Parathyroid adenoma (tissue), 2 donors: ENCODE data around the gene PLPP4.

Experiments
- H2AFZ ChIP-seq: fragments of 300-600 bp; sonication (generic); one replicate; pipeline ENCODE4 v1.7.0; 2017; ENCODE audit warnings: antibody characterized with exemption, mild to moderate bottlenecking
- H3K27ac ChIP-seq: fragments of 300-600 bp; sonication (generic); one replicate; pipeline ENCODE4 v1.7.0; 2017
- H3K27me3 ChIP-seq: fragments of 300-600 bp; sonication (generic); one replicate; pipeline ENCODE4 v1.7.0; 2017; ENCODE audit warnings: low read length; ENCODE audit not compliant: control insufficient read depth, insufficient read depth
- H3K36me3 ChIP-seq: fragments of 300-600 bp; sonication (generic); one replicate; pipeline ENCODE4 v1.7.0; 2017; ENCODE audit warnings: low read length; ENCODE audit not compliant: control insufficient read depth, insufficient read depth
- H3K4me1 ChIP-seq: fragments of 300-600 bp; sonication (generic); one replicate; pipeline ENCODE4 v1.7.0; 2017; ENCODE audit warnings: control low read depth
- H3K4me2 ChIP-seq: fragments of 300-600 bp; sonication (generic); one replicate; pipeline ENCODE4 v1.7.0; 2017; ENCODE audit warnings: low read length
- H3K4me3 ChIP-seq: fragments of 300-600 bp; sonication (generic); one replicate; pipeline ENCODE4 v1.7.0; 2017; ENCODE audit warnings: low read depth, low read length
- H3K79me2 ChIP-seq: fragments of 300-600 bp; sonication (generic); one replicate; pipeline ENCODE4 v1.7.0; 2017; ENCODE audit warnings: control low read depth
- H3K9ac ChIP-seq: fragments of 300-600 bp; sonication (generic); one replicate; pipeline ENCODE4 v1.7.0; 2017; ENCODE audit warnings: mild to moderate bottlenecking
- H3K9me3 ChIP-seq: fragments of 300-600 bp; sonication (generic); one replicate; pipeline ENCODE4 v1.7.0; 2017; ENCODE audit warnings: low read length; ENCODE audit not compliant: control insufficient read depth
- CTCF ChIP-seq: fragments of 300-600 bp; sonication (generic); IDR thresholded peaks from one replicate; pipeline ENCODE4 v1.7.0; 2017; ENCODE audit warnings: antibody characterized with exemption, mild to moderate bottlenecking
- donor health status: primary hyperparathyroidism.

PLPP4 gene

GRCh38 chr10:120578134-120578533 is 121.1 kb downstream of the PLPP4 start:
- H3K79me2 ChIP-seq: no peaks in the 10 kb centered on the region
- no peak overlapping the region for H3K4me2 ChIP-seq
- no peaks in the 10 kb centered on the region for H3K9me3 ChIP-seq
- TF ChIP-seq CTCF: no peak
- no peak overlapping the region for H3K9ac ChIP-seq
- no peak overlapping the region for H3K4me3 ChIP-seq
- H3K36me3 ChIP-seq: no peaks in the 10 kb centered on the region
- no peaks in the 10 kb centered on the region for H3K27me3 ChIP-seq
- H3K4me1 ChIP-seq: no peaks in the 10 kb centered on the region
- H3K27ac ChIP-seq: no peak overlapping the region
- H2AFZ ChIP-seq: no peak overlapping the region

- no peak for TF ChIP-seq CTCF
- no peaks in the 10 kb centered on the region for H3K36me3 ChIP-seq
- H3K27ac ChIP-seq: no peak overlapping the region
- H3K79me2 ChIP-seq: no peaks in the 10 kb centered on the region
- H3K4me3 ChIP-seq: no peak overlapping the region
- no peak overlapping the region for H3K4me2 ChIP-seq
- no peaks in the 10 kb centered on the region for H3K4me1 ChIP-seq
- H2AFZ ChIP-seq: no peak overlapping the region
- H3K27me3 ChIP-seq: no peaks in the 10 kb centered on the region
- no peak overlapping the region for H3K9ac ChIP-seq
- H3K9me3 ChIP-seq: no peaks in the 10 kb centered on the region
These were observed 121.9 kb downstream of the PLPP4 start for GRCh38 chr10:120578890-120579289.

GRCh38 chr10:120580918-120581895 is 124.2 kb downstream of the PLPP4 start:
- H3K36me3 ChIP-seq: no peaks in the 10 kb centered on the region
- no peak for TF ChIP-seq CTCF
- no peak overlapping the region for H3K4me2 ChIP-seq
- H3K9me3 ChIP-seq: no peaks in the 10 kb centered on the region
- no peaks in the 10 kb centered on the region for H3K27me3 ChIP-seq
- no peak overlapping the region for H2AFZ ChIP-seq
- no peaks in the 10 kb centered on the region for H3K79me2 ChIP-seq
- no peaks in the 10 kb centered on the region for H3K4me1 ChIP-seq
- H3K9ac ChIP-seq: no peak overlapping the region
- H3K27ac ChIP-seq: no peak overlapping the region
- no peak overlapping the region for H3K4me3 ChIP-seq

GRCh38 chr10:120582753-120583152 is 125.7 kb downstream of the PLPP4 start:
- Histone ChIP-seq H2AFZ (no peak overlapping the region), H3K4me1 (no peaks in the 10 kb centered on the region), H3K9me3 (no peaks in the 10 kb centered on the region), H3K4me3 (no peak overlapping the region), H3K79me2 (no peaks in the 10 kb centered on the region), H3K27me3 (no peaks in the 10 kb centered on the region), H3K27ac (no peak overlapping the region), H3K36me3 (no peaks in the 10 kb centered on the region), H3K4me2 (no peak overlapping the region), H3K9ac (no peak overlapping the region)
- TF ChIP-seq CTCF: no peak
